ENCODE data around the gene DDAH2.

Gene DDAH2

DNA sequence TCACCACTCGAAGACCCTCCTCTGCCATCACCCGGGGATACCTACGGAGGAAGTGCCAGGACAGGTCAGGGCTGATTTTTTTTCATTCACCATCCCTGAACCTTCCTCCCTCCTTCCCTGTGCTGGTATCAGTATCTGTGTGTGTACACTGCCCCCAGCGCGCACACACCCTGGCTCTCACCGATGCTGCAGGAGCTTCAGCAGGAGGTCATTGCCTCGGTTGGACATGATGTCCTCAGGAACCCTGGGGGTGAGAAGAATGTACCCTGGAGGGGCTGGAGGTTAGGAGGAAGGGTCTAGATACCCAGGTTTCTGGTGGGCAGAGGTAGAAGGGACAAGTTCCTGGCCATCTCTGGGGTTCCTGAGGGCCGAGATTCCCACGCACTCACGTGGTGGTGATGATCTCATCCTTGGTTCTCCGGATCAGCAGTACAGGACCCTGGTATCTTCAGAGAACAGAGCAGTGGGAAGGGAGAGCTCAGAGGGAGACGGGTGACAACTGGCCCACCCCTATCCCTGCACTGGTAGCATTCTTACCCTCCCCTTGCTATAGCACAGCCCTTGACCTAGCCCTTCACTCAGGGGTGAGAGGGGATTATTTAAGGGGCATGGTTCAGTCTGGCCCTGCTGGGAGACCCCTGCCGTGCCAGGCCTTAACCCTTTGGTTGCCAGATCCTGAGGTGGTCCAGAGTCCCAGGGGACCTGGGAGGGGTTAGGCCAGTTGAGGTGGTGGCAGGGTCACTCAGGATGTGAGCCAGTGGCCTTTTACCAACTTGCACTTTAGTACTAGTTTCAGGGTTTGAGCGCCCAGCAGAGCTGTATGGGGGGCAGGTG lies 41.0 kb downstream of the DDAH2 start:
- no peak for DNase-seq

- DNase-seq: no peak
Measured at GRCh38 chr6:31687321-31687720, 41.8 kb downstream of the DDAH2 start.

DNA sequence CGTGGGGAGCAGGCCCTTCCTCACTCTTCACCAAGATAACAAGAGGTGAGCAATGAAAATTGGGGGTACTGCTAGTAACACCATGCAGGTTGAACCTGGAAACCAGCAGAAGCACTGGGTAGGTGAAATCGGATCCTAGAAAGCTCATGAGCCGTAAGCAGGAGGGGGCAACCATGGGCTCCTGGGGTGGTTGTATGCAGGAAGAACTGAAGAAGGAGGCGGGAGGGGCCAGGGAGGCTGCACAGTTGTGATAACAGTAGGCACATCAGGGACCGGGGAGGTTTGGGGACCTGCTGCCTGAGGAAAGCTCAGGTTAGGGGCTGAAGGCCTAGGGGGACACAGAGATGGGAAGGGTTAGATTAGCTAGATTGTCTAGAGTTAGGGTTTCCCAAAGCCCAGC lies 42.6 kb downstream of the DDAH2 start:
- DNase-seq: no peak

DNA sequence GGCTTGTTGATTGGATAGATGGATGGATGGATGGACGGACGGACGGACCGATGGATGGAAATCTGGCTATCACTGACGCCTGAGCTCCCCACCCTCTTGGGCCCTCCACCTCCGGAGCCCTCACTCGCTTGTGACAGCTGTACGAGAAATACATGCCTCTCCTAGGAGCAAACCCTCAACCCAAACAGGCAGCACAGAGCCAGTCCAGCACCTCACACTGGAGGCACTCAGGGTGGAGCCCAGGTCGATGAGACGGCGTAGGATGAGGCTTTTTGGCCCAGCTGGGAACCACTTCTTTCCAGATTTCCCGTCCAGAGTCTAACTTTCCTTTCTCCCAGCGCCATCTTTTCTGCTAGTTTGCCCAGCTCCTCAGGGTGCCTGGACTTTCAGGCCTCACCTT lies 45.5 kb downstream of the DDAH2 start:
- DNase-seq: no peak

DNA sequence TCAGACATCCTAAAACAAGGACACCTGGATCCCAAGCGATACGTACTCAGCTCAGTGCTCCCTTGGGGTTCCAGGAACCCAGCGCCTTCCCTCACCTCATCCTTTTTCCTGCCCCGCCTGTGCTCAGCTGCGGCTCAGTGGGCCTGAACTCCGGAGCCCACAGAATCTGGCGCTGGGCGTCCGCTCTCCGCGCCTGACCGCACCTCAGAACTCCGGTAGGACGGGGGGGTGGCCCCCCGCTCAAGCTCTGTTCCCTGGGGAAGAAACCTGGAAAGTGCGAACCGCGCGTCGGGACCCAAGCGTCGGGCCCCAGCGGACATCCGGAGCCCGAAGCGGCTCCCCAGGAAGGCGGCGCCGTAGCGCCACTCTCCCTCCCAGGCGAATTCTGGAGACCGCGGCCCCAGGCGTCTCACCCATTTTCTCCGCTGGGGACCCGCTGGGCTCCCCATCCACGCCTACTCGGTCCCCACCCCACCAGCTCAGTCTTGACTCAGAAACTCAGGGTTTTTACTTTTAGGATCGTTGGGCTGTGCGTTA lies 47.9 kb downstream of the DDAH2 start:
- DNase-seq: peak; percentile 23 to 32

GRCh38 chr6:31680226-31681134 lies 48.6 kb downstream of the DDAH2 start, which contains the start of gene LY6G5C:
LY6G5C (minus strand) TSS chr6:31681067; CDS start chr6:31680373, 694 bp downstream.
- DNase-seq: peak; percentile 41 to 53

- no peak for DNase-seq
Measured at GRCh38 chr6:31677955-31678354, 51.1 kb downstream of the DDAH2 start.

Data from activated CD4-positive, alpha-beta T cell treated with anti-CD3 and anti-CD28 coated beads, Interleukin-2, amount 50 U/mL, for 4 hours (primary cell).